Stomach (tissue), 4 donors: ENCODE measurements around the gene CLDN20.

Source experiments
- CTCF ChIP-seq, 7 experiments: fragments of 450-650 bp in 4 of 7; fragments of 200-600 bp in 3 of 7; sonication (generic) in 3 of 7; IDR thresholded peaks; one replicate each; pipeline ENCODE4 v1.5.1; 2016 to 2019; ENCODE audit warnings: antibody characterized with exemption in 7 of 7, control low read depth in 2 of 7, mild to moderate bottlenecking in 1 of 7
- POLR2A ChIP-seq, 4 donors: fragments of 450-650 bp; IDR thresholded peaks; one replicate each; pipeline ENCODE4 v1.6.1; 2016; ENCODE audit warnings: antibody characterized with exemption in 4 of 4, control low read depth in 2 of 4, mild to moderate bottlenecking in 1 of 4, moderate library complexity in 1 of 4

- TF ChIP-seq CTCF (IDR thresholded peaks at IDR 0.05) (no peak), POLR2A (IDR thresholded peaks at IDR 0.05) (no peak)
Observed at GRCh38 chr6:155219299-155219698, 44.5 kb upstream of the CLDN20 start.
